AG08395 (cell line): ENCODE data around the gene B3GAT1.
"Not testable (repeated sequence)": the region's sequence is repeated elsewhere in the genome, so short reads cannot be mapped to it uniquely, and the experiment has no call there.

Experiments
- DNase-seq: peaks from one replicate; pipeline ENCODE4 v3.0.0; 2012; ENCODE audit warnings: mixed read lengths, low spot score

B3GAT1 gene

DNA sequence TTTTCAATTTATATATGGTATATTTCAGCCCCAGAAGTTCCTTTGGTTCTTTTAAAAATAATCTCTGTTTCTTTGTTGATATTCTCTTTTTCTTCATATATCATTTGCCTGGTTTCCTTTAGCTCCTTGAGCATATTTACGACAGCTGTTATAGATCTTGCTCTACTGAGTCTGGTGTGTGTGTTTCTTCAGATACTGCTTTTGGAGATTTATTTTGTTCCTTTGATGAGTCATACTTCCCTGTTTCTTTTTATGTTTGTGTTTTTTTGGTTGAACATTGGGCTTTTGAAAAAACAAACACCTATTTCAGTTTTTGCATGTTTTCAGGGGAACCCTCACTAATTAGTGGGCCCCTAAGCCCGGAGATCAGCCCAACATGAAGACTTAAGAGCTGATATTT is 56.9 kb downstream of the B3GAT1 start:
- no peak for DNase-seq

- no peak for DNase-seq
Measured at GRCh38 chr11:134352111-134352510, 59.9 kb downstream of the B3GAT1 start.

- no peak for DNase-seq
Measured at GRCh38 chr11:134350381-134350780, 61.7 kb downstream of the B3GAT1 start.

- no peak for DNase-seq
Measured at GRCh38 chr11:134349802-134350355, 62.2 kb downstream of the B3GAT1 start.

DNA sequence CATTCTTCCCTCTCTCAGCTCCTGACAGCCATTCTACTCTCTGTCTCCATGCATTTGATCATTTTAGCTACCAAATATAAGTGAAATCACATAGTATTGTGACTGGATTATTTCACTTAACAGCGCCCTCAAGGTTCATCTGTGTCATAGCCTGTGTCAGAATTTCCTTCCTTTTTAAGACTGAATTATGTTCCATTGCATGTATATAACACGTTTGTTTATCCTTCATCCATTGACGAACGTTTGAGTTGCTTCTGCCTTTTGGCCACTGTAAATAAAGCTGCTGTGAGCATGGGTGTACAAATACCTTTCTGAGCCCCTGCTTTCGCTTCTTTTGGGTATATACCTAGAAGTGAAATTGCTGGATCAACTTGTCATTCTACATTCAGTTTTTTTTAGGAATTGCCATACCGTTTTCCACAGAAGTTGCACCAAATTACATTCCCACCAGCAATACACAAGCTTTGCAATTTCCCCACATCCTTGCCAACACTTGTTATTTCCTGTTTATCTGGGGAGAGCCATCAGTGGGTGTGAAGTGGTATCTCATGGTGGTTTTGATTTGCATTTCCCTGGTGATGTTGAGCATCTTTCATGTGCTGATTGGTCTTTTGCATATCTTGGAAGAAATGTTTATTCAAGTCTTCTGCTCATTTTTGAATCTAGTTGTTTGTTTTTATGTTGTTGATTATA is 62.8 kb downstream of the B3GAT1 start:
- no peak for DNase-seq

DNA sequence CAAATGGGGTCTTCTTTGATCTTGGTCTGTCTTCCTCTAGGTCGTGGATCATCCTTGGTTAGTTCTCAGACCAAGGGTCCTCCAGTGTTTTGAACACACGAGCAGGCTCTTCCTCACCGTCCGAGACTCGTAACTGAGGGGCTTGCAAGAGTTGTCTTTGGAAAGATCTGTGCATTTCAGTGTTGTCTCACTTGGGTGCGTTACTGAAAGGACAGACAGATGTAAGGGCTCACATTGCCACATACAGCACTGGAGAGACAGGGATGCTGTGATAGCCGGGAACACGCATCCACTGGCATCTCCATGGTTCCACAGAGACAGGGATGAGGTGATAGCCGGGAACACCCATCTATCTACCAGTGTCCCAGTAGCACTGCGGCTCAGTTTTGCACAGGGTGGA is 64.6 kb downstream of the B3GAT1 start:
- no peak for DNase-seq

DNA sequence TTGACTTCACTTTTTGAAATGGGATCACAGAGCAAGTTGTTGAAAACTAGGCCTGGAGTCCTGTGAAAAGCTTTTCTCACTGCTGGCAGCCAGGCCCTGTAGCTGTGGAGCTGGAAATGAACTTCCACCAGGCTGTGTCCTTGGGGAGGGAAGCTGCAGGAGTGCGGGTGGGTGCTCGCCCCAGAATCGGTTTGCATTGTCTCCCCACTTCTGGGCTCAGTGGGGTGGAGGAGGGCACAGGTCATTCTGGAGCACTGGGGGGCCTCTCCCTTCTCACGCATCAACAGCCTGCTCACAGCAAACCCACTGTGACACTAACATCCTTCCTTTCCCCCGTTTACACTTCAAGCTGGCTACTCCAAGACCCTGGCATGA is 65.1 kb downstream of the B3GAT1 start:
- no peak for DNase-seq

- no peak for DNase-seq
Measured at GRCh38 chr11:134346101-134346975, 65.7 kb downstream of the B3GAT1 start.

- no peak for DNase-seq
Measured at GRCh38 chr11:134345237-134345550, 66.8 kb downstream of the B3GAT1 start.

DNA sequence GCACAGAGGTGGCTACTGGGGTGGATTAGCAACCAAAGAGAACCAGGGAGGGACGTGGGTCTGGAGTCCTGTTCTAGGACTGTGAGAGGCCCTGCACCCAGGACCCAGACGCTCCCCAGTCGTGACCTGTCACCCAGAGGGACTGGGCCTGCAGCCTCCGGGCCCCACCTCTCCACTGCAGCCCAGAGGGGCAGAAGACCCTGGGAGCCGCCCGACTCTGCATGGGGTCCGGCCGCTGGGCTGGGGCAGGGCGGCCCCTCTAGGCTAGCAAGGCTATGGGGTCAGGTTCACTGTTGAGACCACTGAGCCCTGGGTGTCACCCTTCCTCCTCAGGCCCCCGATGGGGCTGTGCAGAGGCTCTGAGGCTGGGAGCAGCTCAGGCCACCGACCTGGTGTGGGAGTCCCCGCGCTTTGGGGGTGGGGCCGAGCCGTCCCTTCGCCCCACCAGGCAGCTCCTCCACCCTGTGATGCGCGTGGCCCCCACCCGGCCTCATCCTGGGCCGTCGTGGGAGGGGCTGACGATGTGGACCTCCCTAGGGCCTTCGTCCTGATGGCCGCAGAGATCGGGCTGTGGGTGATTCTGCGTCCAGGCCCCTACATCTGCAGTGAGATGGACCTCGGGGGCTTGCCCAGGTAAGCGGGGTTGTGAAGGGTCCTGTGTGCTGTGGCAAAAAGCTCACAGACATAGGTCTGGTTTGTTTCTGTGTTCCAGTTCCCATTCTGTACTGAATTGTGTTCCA is 67.4 kb downstream of the B3GAT1 start:
- not testable (repeated sequence) for DNase-seq

DNA sequence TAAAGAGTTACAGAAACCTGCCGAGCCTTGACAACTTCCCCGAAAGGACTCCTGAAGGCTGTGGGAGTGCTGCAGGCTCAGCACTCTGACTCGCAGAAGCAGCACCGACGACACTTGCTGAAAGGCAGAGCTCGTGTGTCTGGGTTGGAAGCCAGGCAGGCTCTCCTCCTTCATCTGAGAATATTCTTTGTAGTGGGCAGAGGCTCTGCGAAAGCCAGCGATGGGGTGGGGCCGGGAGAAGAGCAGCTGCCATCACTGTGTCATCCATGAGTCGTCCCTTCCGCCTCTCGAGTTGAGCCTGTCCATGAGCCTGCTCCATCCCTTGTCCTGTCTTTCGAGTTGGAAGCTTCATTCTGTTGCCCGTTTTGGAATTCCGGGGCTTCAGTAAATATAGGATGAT is 68.4 kb downstream of the B3GAT1 start:
- no peak for DNase-seq

DNA sequence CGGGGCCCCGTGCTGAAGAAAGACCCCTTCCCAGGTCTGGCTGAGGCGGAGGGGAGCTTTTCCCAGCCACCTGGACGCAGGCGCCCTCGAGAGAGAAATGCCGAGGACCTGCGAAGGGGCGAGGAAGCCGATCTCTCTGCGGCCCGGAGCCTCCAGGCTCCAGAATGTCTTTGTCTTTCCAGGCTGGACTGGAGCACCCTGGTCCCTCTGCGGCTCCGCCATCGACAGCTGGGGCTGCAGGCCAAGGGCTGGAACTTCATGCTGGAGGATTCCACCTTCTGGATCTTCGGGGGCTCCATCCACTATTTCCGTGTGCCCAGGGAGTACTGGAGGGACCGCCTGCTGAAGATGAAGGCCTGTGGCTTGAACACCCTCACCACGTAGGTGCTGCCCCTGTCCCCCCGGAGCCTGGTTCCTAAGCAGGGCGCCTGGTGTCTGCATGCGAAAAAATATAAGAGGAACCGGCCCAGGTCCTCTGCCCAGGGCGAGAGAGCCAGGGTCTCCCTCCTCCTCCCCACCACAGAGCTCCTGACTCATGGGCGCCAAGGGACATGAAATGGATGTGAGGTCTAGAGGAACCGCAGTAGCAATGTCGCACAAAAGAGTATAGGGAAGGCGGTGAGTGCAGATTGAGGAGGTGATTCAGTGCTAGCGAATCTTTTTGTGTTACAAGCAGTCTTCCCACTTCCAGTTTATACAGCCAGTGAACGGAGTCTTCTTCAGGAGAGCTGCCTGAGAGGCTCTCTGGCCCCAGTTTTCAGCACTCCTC is 69.3 kb downstream of the B3GAT1 start:
- no peak for DNase-seq

DNA sequence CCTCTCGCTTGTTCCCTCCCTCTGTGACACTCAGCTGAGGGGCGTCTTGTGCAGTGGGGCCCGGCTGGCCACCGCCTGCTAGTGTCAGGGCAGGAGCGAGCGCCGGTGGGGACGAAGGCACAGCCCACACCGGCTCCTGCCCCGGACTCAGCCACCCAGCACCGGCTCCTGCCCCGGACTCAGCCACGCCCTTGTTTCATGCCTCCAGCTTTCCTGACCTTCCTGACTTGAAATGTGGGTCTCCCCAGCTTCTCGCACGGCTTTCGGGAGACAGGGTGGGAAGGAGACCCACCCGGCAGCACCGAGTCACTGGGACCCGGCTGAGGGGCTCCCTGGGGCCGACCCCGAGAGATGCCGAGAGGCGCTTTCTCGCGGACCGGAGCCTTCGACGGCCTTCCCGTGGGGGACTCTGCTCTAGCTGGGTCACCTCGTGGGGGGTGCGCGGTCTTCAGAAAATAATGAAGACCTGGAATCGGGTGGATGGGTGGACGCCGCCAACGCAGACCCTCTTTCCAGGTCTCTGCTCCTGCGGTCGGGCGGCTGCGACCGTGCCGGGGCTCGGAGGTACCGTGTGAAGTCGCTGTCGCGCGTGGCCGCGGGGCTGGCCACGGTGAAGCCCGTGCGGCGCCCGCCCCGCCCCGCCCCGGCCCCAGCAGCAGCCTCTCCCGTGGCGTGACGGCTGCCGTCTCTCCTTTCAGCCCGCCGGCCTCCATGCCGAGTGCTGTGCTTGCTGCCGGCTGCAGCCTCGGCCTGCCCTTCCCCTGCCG is 70.1 kb downstream of the B3GAT1 start:
- no peak for DNase-seq

GRCh38 chr11:134340354-134340964 is 71.6 kb downstream of the B3GAT1 start:
- DNase-seq: no peak

DNA sequence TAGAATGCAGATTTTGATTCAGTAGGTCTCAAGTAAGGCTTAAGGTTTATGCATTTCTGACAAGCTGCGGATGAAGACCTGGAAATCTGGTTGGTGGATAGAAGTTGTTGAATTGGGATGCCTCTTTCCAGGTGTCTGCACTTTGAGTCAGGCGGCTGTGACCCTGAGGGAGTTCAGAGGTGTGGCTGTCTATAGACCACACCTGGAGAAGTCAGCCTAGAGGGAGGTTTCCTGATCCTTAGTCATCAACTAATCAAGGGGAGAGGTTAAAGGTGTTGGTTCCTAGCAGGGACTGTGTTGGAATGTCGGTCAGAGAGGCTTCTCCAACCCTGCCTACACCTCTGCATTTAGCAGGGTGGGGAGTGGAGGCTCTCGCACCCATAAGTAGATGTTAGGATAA is 72.3 kb downstream of the B3GAT1 start:
- DNase-seq: no peak

GRCh38 chr11:134338654-134339053 is 73.4 kb downstream of the B3GAT1 start:
- DNase-seq: no peak

GRCh38 chr11:134338068-134338467 is 74.0 kb downstream of the B3GAT1 start:
- no peak for DNase-seq

DNA sequence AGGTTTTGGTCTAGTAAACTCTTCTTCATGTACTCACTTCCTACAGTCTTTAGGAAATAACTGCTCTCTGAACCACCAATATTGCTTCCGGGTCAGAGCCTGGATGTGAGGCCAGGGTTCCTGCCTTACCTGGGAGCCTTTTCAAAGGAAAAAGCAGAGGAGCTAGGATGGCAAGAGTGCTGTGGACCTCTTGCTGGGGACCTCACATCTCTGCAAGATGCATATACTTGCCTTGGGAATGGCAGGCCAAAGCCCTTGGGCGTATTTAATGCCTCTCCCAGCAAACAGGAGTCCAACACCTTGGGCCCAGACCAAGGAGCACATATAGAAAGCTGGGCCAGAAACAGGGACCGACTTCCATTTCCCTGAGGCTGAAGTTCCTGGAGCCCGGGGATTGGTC is 75.0 kb downstream of the B3GAT1 start:
- DNase-seq: no peak

DNA sequence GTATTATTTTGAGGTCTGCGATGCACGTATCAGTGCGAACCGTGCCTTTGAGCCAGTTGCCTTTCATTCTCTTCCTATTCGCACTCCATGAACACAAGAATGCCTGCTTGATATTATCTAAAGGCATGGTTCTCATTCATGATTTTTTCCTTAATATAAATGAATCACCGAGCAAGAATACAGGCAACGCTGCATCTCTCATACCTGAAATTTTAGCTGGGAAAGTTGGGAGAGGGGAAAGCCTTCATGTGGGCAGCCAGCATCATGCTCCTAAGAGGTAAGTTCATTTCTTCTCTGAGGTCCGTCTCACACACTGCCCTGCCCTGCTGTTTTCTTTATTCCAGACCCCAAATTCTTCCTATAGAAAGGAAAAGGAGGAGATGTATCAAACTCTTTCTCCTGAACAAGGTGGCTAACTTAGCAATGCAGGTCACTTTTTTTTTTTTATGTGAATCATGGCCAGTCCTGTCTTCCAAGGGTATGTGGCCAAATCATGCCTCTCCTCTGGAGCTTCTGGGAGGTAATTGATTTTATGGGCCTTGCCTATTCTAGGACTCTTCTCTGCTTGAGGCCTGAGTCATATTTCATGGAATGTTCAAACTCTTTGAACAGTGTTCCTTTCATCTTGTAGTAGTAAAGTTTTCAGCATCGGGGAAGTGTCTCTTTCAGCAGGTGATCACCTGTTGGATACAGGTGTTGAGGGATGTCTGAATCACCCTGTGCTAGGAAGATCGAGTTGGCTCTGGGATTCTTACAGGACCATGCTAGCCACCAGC is 77.1 kb downstream of the B3GAT1 start:
- no peak for DNase-seq

GRCh38 chr11:134333946-134334345 is 78.1 kb downstream of the B3GAT1 start:
- no peak for DNase-seq
